H9 (cell line): ENCODE data around the gene GNA15. TPM values are rescaled to one million over a fixed set of nuclear protein-coding genes. Genes with fewer than 3 reads are reported as not detected.

Experiments used
- DNase-seq: peaks from one replicate; pipeline ENCODE4 v3.0.0-alpha.2; 2017
- H2AFZ ChIP-seq: one replicate; pipeline ENCODE4 v1.6.1; 2013; ENCODE audit warnings: mild to moderate bottlenecking, low read length, control low read depth, moderate library complexity
- H2AK5ac ChIP-seq: 2 replicates; pipeline ENCODE4 v1.6.1; 2013; ENCODE audit warnings: low read length, control low read depth, mixed read lengths; ENCODE audit not compliant: insufficient read length
- H2BK120ac ChIP-seq: one replicate; pipeline ENCODE4 v1.6.1; 2013; ENCODE audit warnings: low read depth, mild to moderate bottlenecking, low read length, control low read depth, inconsistent platforms; ENCODE audit not compliant: poor library complexity, severe bottlenecking
- H2BK12ac ChIP-seq: 2 replicates; pipeline ENCODE4 v1.6.1; 2013; ENCODE audit warnings: low read length, control low read depth, mixed read lengths, low read depth; ENCODE audit not compliant: insufficient read length
- H2BK15ac ChIP-seq: 2 replicates; pipeline ENCODE4 v1.6.1; 2013; ENCODE audit warnings: low read depth, low read length, control low read depth
- H2BK20ac ChIP-seq: one replicate; pipeline ENCODE4 v1.6.1; 2013; ENCODE audit warnings: low read depth, mild to moderate bottlenecking, low read length, control low read depth, inconsistent platforms; ENCODE audit not compliant: poor library complexity, severe bottlenecking
- H2BK5ac ChIP-seq: 2 replicates; pipeline ENCODE4 v1.6.1; 2013; ENCODE audit warnings: low read length, control low read depth, mixed read lengths; ENCODE audit not compliant: insufficient read length
- H3K14ac ChIP-seq: 2 replicates; pipeline ENCODE4 v1.6.1; 2013; ENCODE audit warnings: low read length, control low read depth; ENCODE audit not compliant: insufficient read depth
- H3K18ac ChIP-seq: 2 replicates; pipeline ENCODE4 v1.6.1; 2013; ENCODE audit warnings: low read depth, mild to moderate bottlenecking, mixed read lengths, low read length, control low read depth; ENCODE audit not compliant: insufficient read length
- H3K23ac ChIP-seq: 2 replicates; pipeline ENCODE4 v1.6.1; 2013; ENCODE audit warnings: low read length, control low read depth, mixed read lengths, low read depth; ENCODE audit not compliant: insufficient read length
- H3K23me2 ChIP-seq: 2 replicates; pipeline ENCODE4 v1.6.1; 2013; ENCODE audit warnings: low read depth, mild to moderate bottlenecking, mixed read lengths, low read length, control low read depth; ENCODE audit not compliant: insufficient read length, poor library complexity, severe bottlenecking
- H3K27ac ChIP-seq: 2 replicates; pipeline ENCODE4 v1.5.1; 2013; ENCODE audit warnings: low read length, control low read depth, mixed read lengths, low read depth; ENCODE audit not compliant: insufficient read length
- H3K27me3 ChIP-seq: 2 replicates; pipeline ENCODE4 v1.6.1; 2013; ENCODE audit warnings: low read length, control low read depth, inconsistent platforms; ENCODE audit not compliant: insufficient read depth
- H3K4ac ChIP-seq: 2 replicates; pipeline ENCODE4 v1.6.1; 2013; ENCODE audit warnings: low read depth, mild to moderate bottlenecking, control low read depth, inconsistent platforms, low read length, moderate library complexity
- H3K4me1 ChIP-seq: 2 replicates; pipeline ENCODE4 v1.6.1; 2013; ENCODE audit warnings: low read length, control low read depth, inconsistent platforms; ENCODE audit not compliant: insufficient read depth
- H3K4me2 ChIP-seq: 2 replicates; pipeline ENCODE4 v1.6.1; 2013; ENCODE audit warnings: low read length, control low read depth, mixed read lengths; ENCODE audit not compliant: insufficient read length, insufficient read depth
- H3K56ac ChIP-seq: 2 replicates; pipeline ENCODE4 v1.6.1; 2013; ENCODE audit warnings: low read depth, mild to moderate bottlenecking, mixed read lengths, low read length, control low read depth; ENCODE audit not compliant: insufficient read length
- H3K79me1 ChIP-seq: 2 replicates; pipeline ENCODE4 v1.6.1; 2013; ENCODE audit warnings: low read depth, mild to moderate bottlenecking, moderate library complexity, low read length, control low read depth, inconsistent platforms; ENCODE audit not compliant: insufficient read depth, poor library complexity, severe bottlenecking
- H3K79me2 ChIP-seq: 2 replicates; pipeline ENCODE4 v1.6.1; 2013; ENCODE audit warnings: low read length, control low read depth, inconsistent platforms; ENCODE audit not compliant: insufficient read depth
- H3K9ac ChIP-seq: 2 replicates; pipeline ENCODE4 v1.6.1; 2013; ENCODE audit warnings: low read length, control low read depth, mixed read lengths; ENCODE audit not compliant: insufficient read length; ENCODE audit errors: extremely low read depth
- H3K9me3 ChIP-seq: one replicate; pipeline ENCODE4 v1.6.1; 2013; ENCODE audit warnings: low read depth, low read length, inconsistent platforms; ENCODE audit not compliant: control insufficient read depth
- H3T11ph ChIP-seq: one replicate; pipeline ENCODE4 v1.6.1; 2013; ENCODE audit warnings: mild to moderate bottlenecking, low read length, control low read depth, inconsistent platforms
- H4K20me1 ChIP-seq: one replicate; pipeline ENCODE4 v1.6.1; 2013; ENCODE audit not compliant: control insufficient read depth, insufficient read length, insufficient read depth
- H4K5ac ChIP-seq: 2 replicates; pipeline ENCODE4 v1.6.1; 2013; ENCODE audit warnings: low read depth, mild to moderate bottlenecking, mixed read lengths, low read length, control low read depth; ENCODE audit not compliant: insufficient read length
- H4K8ac ChIP-seq: replicated peaks from 2 replicates; pipeline ENCODE4 v1.6.1; 2013; ENCODE audit warnings: low read length, control low read depth, mixed read lengths, low read depth; ENCODE audit not compliant: insufficient read length
- H4K91ac ChIP-seq: 2 replicates; pipeline ENCODE4 v1.6.1; 2013; ENCODE audit warnings: low read depth, mild to moderate bottlenecking, moderate library complexity, mixed read lengths, low read length, control low read depth; ENCODE audit not compliant: insufficient read length
- H3K27ac Mint-ChIP-seq, 3 experiments: 2 replicates in 2 of 3; 3 replicates in 1 of 3; pipeline ENCODE4 v1.8.0; 2020 to 2021; ENCODE audit warnings: mixed read lengths in 3 of 3, mild to moderate bottlenecking in 1 of 3, moderate library complexity in 1 of 3
- H3K27me3 Mint-ChIP-seq: 2 replicates; pipeline ENCODE4 v1.8.0; 2021; ENCODE audit warnings: low read depth, mild to moderate bottlenecking, moderate library complexity, mixed read lengths
- H3K36me3 Mint-ChIP-seq, 3 experiments: 2 replicates in 2 of 3; 3 replicates in 1 of 3; pipeline ENCODE4 v1.8.0; 2020 to 2021; ENCODE audit warnings: low read depth in 3 of 3, mixed read lengths in 3 of 3; ENCODE audit not compliant: insufficient read depth in 1 of 3
- H3K4me1 Mint-ChIP-seq, 2 experiments: 2 replicates each; pipeline ENCODE4 v1.8.0; 2020; ENCODE audit warnings: mixed read lengths in 2 of 2
- H3K4me3 Mint-ChIP-seq, 2 experiments: 2 replicates in 1 of 2; 3 replicates in 1 of 2; pipeline ENCODE4 v1.8.0; 2020 to 2021; ENCODE audit warnings: mild to moderate bottlenecking in 2 of 2, mixed read lengths in 2 of 2, moderate library complexity in 1 of 2
- H3K9me3 Mint-ChIP-seq, 2 experiments: 2 replicates in 1 of 2; 3 replicates in 1 of 2; pipeline ENCODE4 v1.8.0; 2020; ENCODE audit warnings: mild to moderate bottlenecking in 2 of 2, mixed read lengths in 2 of 2, moderate library complexity in 1 of 2
- CTCF ChIP-seq: fragments of 200-600 bp; sonication (generic); conservative IDR thresholded peaks from 3 replicates; pipeline ENCODE4 v1.8.0; 2021; ENCODE audit warnings: antibody characterized with exemption, mild to moderate bottlenecking
- WGBS: extraction: QIAGEN DNeasy Blood & Tissue Kit; methylation state at CpG from one replicate; pipeline ENCODE4 v1.1.7; 2013; ENCODE audit warnings: missing lambda C conversion rate, low lambda C conversion rate, mixed read lengths; ENCODE audit not compliant: insufficient read length; ENCODE audit errors: extremely low coverage; 5-methylcytosine and 5-hydroxymethylcytosine counted together
- total RNA-seq: library from RNA; stranded (reverse); gene quantifications from 2 replicates; pipeline ENCODE4 v1.2.1, GENCODE V29; 2021

The GNA15 gene
- total RNA-seq, 1 experiment from 2014 or later, result not detected

GRCh38 chr19:3107658-3108057, 28.2 kb upstream of the GNA15 start:
- H2AFZ ChIP-seq, result no peak overlapping the region
- TF ChIP-seq CTCF, result no peak
- H3K79me1 ChIP-seq, result peaks cover 2% of the 10 kb centered on the region
- no peak overlapping the region for H3K4me3 Mint-ChIP-seq
- H4K20me1 ChIP-seq, result peaks cover 2% of the 10 kb centered on the region
- H3K9ac ChIP-seq, result no peak overlapping the region
- H3T11ph ChIP-seq, result no peak overlapping the region
- H4K91ac ChIP-seq, result peak overlapping the region; percentile 14
- H2AK5ac ChIP-seq, result no peak overlapping the region
- H3K9me3 ChIP-seq, result no peaks in the 10 kb centered on the region
- no peaks in the 10 kb centered on the region for H3K27me3 ChIP-seq
- H3K36me3 Mint-ChIP-seq, result no peaks in the 10 kb centered on the region; a peak in 3 of 7 replicates
- peaks cover 6% of the 10 kb centered on the region; the same call in 1 of the 2 replicates for H3K79me2 ChIP-seq
- H2BK20ac ChIP-seq, result no peak overlapping the region
- no peak overlapping the region for H2BK120ac ChIP-seq
- no peak overlapping the region for H4K8ac ChIP-seq
- H2BK15ac ChIP-seq, result no peak overlapping the region
- H3K23ac ChIP-seq, result no peak overlapping the region
- H3K18ac ChIP-seq, result no peak overlapping the region
- H3K27ac ChIP-seq, result no peak overlapping the region
- H2BK12ac ChIP-seq, result no peak overlapping the region
- no CpG with 5 or more reads among the region's 7 CpGs for WGBS
- H3K14ac ChIP-seq, result no peak overlapping the region; the same call in 1 of the 2 replicates
- no peaks in the 10 kb centered on the region for H3K4me1 ChIP-seq
- H3K27ac Mint-ChIP-seq, result peak overlapping the region; percentile 34 to 83 (median 60); a peak in 3 of 7 replicates
- H2BK5ac ChIP-seq, result no peak overlapping the region
- no peak overlapping the region for H3K4ac ChIP-seq
- DNase-seq, result no peak
- H3K4me2 ChIP-seq, result no peak overlapping the region
- H3K56ac ChIP-seq, result no peak overlapping the region
- H3K9me3 Mint-ChIP-seq, result no peaks in the 10 kb centered on the region
- no peaks in the 10 kb centered on the region for H3K27me3 Mint-ChIP-seq
- no peak overlapping the region for H4K5ac ChIP-seq
- no peaks in the 10 kb centered on the region for H3K23me2 ChIP-seq
- peaks cover 17 to 24% of the 10 kb centered on the region in 2 experiments for H3K4me1 Mint-ChIP-seq
